ENCODE measurements around the gene GAS2L2. TPM values are rescaled to one million over a fixed set of nuclear protein-coding genes. Genes with fewer than 3 reads are reported as not detected.

The GAS2L2 gene
- total and polyA plus RNA-seq, 5 donors from 2014 or later: not detected

DNA sequence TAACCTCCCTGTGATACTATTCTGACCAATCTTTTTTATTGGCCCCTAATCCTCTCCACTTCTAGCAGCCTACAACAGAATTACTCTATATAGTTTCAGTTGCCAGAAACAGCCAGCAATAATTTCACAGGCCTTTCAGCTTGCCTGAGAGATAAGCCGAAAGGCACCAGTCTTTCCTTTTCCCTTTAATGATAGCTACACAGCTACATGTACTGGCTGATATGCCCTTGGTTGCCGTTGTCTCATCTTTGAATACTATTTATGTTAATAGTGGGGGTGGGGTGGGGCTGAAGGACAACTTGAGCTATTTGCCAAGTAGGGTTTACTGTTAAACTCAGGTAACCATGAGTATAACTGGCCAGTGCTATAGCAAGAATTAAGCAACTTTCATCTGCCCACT lies 57.4 kb downstream of the GAS2L2 start:
- no peaks in the 10 kb centered on the region for H3K9me3 Mint-ChIP-seq
- peaks cover 24% of the 10 kb centered on the region for H3K36me3 Mint-ChIP-seq
- Histone ChIP-seq H3K27ac (ENCODE audit: insufficient read depth, low read length, poor library complexity, severe bottlenecking) (no peak overlapping the region), H3K27me3 (ENCODE audit: control insufficient read depth, insufficient read depth, low read length) (no peaks in the 10 kb centered on the region), H3K4me1 (ENCODE audit: control insufficient read depth, insufficient read depth, low read length, poor library complexity, severe bottlenecking) (no peaks in the 10 kb centered on the region), H3K9me3 (ENCODE audit: control insufficient read depth in 2 of 2, low read length in 2 of 2) (no peaks in the 10 kb centered on the region), H3K4me3 (ENCODE audit: low read depth, low read length) (no peak overlapping the region), H3K36me3 (ENCODE audit: control insufficient read depth, insufficient read depth, low read length) (peaks cover 69% of the 10 kb centered on the region)
- ATAC-seq (ENCODE audit: low read depth in 2 of 2) (no peak), DNase-seq (no peak)
- no peaks in the 10 kb centered on the region for H3K27me3 Mint-ChIP-seq
- H3K4me3 Mint-ChIP-seq: peak overlapping the region in 1 of 4 donors; percentile 75
- peak overlapping the region in 1 of 3 donors; percentile 16 for H3K27ac Mint-ChIP-seq
- H3K4me1 Mint-ChIP-seq: peaks cover 0 to 11% (median 0%) of the 10 kb centered on the region in 4 donors

- H3K36me3 ChIP-seq (ENCODE audit: control insufficient read depth, insufficient read depth, low read length): peaks cover 74% of the 10 kb centered on the region
- no peak overlapping the region for H3K27ac Mint-ChIP-seq
- H3K36me3 Mint-ChIP-seq: peaks cover 31% of the 10 kb centered on the region
- DNase-seq (no peak), ATAC-seq (ENCODE audit: low read depth in 2 of 2) (no peak)
- H3K27me3 ChIP-seq (ENCODE audit: control insufficient read depth, insufficient read depth, low read length): no peaks in the 10 kb centered on the region
- H3K4me1 ChIP-seq (ENCODE audit: control insufficient read depth, insufficient read depth, low read length, poor library complexity, severe bottlenecking): no peaks in the 10 kb centered on the region
- no peak overlapping the region for H3K27ac ChIP-seq (ENCODE audit: insufficient read depth, low read length, poor library complexity, severe bottlenecking)
- no peak overlapping the region for H3K4me3 ChIP-seq (ENCODE audit: low read depth, low read length)
- peaks cover 0 to 9% (median 2%) of the 10 kb centered on the region in 4 donors for H3K4me1 Mint-ChIP-seq
- no peaks in the 10 kb centered on the region for H3K27me3 Mint-ChIP-seq
- H3K4me3 Mint-ChIP-seq: no peak overlapping the region
- peaks cover 0 to 1% (median 0%) of the 10 kb centered on the region in 7 donors for H3K9me3 Mint-ChIP-seq
- H3K9me3 ChIP-seq (ENCODE audit: control insufficient read depth in 2 of 2, low read length in 2 of 2): no peaks in the 10 kb centered on the region
Observed at GRCh38 chr17:35694906-35695305, 58.1 kb downstream of the GAS2L2 start.

Other genes starting within 250 kb of the GAS2L2 start
- 105 TPM for gene SLFN12L, start 215.6 kb downstream of the GAS2L2 start, total RNA-seq
- 10 to 100 TPM; 12.7 to 14.6 (median 13.4) TPM for gene SLFN12L, start 215.6 kb downstream of the GAS2L2 start, polyA plus RNA-seq
- 0.57 TPM for gene SLFN14, start 192.4 kb downstream of the GAS2L2 start, total RNA-seq
- gene SLFN14, start 192.4 kb downstream of the GAS2L2 start, polyA plus RNA-seq: under 1 TPM in 1 of 4 donors, not detected in 3; 0.17 TPM
- 3.1 TPM for gene PEX12, start 174.7 kb downstream of the GAS2L2 start, total RNA-seq
- 1 to 10 TPM; 1.1 to 3.4 (median 1.6) TPM for gene PEX12, start 174.7 kb downstream of the GAS2L2 start, polyA plus RNA-seq
- 133 TPM for gene AP2B1, start 165.9 kb downstream of the GAS2L2 start, total RNA-seq
- gene AP2B1, start 165.9 kb downstream of the GAS2L2 start, polyA plus RNA-seq: 10 to 100 TPM; 59.8 to 89.2 (median 74.4) TPM
- not detected for gene RASL10B, start 21.6 kb downstream of the GAS2L2 start, total RNA-seq
- gene RASL10B, start 21.6 kb downstream of the GAS2L2 start, polyA plus RNA-seq: under 1 TPM in 1 of 4 donors, not detected in 3; 0.14 TPM
- gene C17orf50, start 7.6 kb upstream of the GAS2L2 start, total RNA-seq: not detected
- gene C17orf50, start 7.6 kb upstream of the GAS2L2 start, polyA plus RNA-seq: not detected
- gene MMP28, start 42.4 kb upstream of the GAS2L2 start, total RNA-seq: not detected
- gene MMP28, start 42.4 kb upstream of the GAS2L2 start, polyA plus RNA-seq: 1 to 10 TPM in 2 of 4 donors, under 1 TPM in 1, not detected in 1; 0.80 to 4.3 (median 2.7) TPM
- gene TAF15, start 56.2 kb upstream of the GAS2L2 start, total RNA-seq: 186 TPM
- 10 to 100 TPM in 3 of 4 donors, 1 to 10 TPM in 1; 8.8 to 19.8 (median 15.0) TPM for gene TAF15, start 56.2 kb upstream of the GAS2L2 start, polyA plus RNA-seq
- gene HEATR9, start 115.7 kb upstream of the GAS2L2 start, total RNA-seq: not detected
- not detected for gene HEATR9, start 115.7 kb upstream of the GAS2L2 start, polyA plus RNA-seq
- gene CCL5, start 127.1 kb upstream of the GAS2L2 start, total RNA-seq: 25.8 TPM
- 10 to 100 TPM in 1 of 4 donors, 1 to 10 TPM in 3; 4.7 to 12.4 (median 5.4) TPM for gene CCL5, start 127.1 kb upstream of the GAS2L2 start, polyA plus RNA-seq
- not detected for gene RDM1, start 177.5 kb upstream of the GAS2L2 start, total RNA-seq
- gene RDM1, start 177.5 kb upstream of the GAS2L2 start, polyA plus RNA-seq: under 1 TPM in 2 of 4 donors, not detected in 2; 0.38 to 0.81 TPM
- gene LYZL6, start 190.5 kb upstream of the GAS2L2 start, total RNA-seq: not detected
- gene LYZL6, start 190.5 kb upstream of the GAS2L2 start, polyA plus RNA-seq: not detected
- gene CCL16, start 228.3 kb upstream of the GAS2L2 start, total RNA-seq: not detected
- not detected for gene CCL16, start 228.3 kb upstream of the GAS2L2 start, polyA plus RNA-seq
- gene CCL14, start 233.5 kb upstream of the GAS2L2 start, total RNA-seq: not detected
- gene CCL14, start 233.5 kb upstream of the GAS2L2 start, polyA plus RNA-seq: not detected
- not detected for gene CCL15, start 248.3 kb upstream of the GAS2L2 start, total RNA-seq
- not detected for gene CCL15, start 248.3 kb upstream of the GAS2L2 start, polyA plus RNA-seq